Activated T-cell treated with anti-CD3 and anti-CD28 coated beads for 48 hours (primary cell): ENCODE data around the gene WWOX.

Experiments
- DNase-seq: peaks from one replicate; pipeline ENCODE4 v3.0.0-alpha.2; 2020; ENCODE audit warnings: low read depth

Gene WWOX

DNA sequence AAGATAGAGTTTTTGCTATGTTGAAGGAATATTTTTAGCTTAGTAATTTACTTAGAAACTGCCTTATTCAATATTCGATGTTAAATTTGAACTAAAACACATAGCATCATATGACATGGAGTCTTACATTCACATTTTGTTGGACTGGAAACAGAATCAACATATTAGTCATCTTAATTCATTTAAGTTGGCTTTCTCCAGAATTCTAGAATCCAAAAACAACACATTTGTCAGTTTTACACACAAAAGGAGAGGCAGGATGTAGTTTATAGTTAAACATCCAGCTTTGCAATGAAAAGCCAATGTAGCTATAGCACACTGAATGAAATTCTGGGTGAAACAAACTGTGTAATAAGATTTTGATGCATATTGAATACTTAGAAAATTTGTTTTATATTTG, 43.3 kb downstream of the WWOX start:
- no peak for DNase-seq

DNA sequence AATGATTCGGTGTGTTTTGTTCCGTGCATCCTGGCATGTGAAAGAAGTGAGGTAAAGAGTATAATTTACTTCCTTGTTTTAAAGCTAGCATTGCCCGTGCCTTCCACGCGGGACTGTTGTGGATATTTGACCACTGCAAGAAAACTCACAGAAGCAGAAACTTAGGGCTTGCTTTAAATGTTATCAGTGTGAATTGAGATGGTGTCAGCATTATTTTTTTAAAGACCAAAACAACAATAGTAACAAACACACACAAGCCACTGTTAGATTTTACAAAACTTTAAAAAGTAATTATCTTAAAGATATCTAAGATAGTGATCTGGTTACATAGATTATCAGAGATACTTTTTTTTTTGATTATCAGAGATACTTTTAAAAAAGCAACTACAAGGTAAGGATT, 47.4 kb downstream of the WWOX start:
- no peak for DNase-seq

DNA sequence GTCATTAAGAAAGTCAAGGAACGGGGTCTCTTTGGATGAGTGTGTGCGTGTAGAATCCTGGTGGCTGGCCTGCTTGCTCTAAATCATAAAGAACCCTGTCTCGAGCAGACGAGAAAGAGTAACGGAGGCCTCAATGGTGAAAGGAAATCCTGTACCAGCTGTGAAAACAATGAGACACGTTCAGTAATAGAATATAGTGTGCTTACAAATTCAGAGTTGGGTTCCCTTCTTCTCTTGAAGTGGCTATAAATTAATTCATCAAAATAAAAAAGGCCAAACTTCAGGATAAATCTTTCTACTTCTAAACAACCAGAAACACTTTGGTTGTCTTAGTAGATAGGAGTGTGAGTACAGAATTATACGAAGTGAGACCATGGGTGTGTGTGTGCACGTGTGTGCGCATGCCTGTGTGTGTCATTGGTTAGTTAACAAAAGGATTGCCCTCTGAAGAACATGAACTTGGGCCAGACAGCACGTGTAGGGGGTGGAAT, 48.5 kb downstream of the WWOX start:
- no peak for DNase-seq

DNA sequence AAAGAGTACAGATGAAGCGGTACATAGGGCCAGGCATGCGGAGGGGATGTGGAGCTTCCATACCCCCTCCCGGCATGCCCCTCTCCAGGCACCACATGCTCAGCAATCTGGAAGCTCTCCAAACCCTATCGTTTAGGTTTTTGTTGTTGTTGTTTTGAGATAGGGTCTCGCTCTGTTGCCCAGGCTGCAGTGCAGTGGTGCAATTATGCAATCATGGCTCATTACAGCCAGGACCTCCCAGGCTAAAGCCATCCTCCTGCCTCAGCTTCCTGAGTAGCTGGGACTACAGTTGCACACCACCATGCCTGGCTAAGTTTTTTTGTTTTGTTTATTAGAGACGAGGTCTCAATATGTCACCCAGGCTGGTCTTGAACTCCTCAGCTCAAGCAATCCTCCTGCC, 50.8 kb downstream of the WWOX start:
- DNase-seq: no peak

DNA sequence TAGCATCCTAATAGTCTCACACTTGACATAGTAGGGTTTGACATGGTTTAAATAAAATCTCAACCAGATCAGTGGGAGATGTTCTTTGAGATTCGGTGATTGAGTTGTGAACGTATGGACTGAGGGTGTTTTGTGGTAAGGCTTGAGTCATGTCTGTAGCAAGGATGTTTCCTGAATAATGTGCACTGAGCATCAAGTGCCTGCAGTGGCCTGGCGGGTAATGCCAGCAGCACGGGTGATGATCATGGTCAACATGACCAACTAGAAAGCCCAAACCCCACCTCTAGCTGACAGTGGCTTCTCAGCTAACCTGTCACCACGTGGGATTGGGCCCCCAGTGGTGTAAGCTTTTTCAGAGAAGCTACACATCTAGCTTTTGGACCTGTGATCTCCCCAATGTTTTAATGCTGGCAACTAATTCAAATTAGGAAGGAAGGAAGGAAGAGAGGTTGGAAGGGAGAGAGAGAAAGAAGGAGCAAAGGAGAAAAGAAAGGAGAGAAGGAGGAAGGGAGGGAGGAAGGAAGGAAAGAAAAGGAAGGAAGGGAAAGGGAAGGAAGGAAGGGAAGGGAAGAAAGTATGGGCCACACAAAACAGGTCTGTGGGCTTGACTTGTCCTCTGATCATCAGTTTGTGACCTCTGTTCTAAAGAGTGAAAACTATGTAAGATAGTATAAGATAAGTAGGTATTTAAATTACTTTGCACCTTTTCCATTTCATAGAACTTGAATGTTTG, 55.4 kb downstream of the WWOX start:
- DNase-seq: no peak

DNA sequence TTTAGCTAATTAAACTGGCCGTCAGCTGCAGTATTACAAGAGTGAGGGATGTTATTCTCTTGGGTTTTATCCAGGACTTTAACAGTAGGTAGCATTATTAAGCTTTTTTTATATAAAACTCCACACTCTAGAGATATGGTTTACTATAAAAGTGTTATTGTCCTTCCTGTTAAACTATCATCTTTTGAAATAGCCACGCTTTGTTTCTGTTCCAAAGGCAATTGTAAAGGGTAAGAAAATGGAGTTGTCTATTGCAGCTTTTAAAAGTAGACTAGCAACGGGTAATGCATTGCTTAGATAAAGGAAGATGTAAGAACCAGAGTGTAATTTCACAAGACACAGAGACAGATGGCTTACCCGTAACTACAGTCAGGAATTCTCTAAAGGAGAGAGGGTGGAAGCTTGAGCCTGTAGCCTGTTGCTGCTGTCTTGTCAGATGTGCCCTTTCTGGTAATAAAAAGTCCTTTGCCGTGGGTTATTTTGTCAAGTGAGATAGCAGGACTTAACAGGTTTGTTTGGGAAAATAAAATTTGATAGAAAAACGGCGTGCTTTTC, 56.4 kb downstream of the WWOX start:
- no peak for DNase-seq

DNA sequence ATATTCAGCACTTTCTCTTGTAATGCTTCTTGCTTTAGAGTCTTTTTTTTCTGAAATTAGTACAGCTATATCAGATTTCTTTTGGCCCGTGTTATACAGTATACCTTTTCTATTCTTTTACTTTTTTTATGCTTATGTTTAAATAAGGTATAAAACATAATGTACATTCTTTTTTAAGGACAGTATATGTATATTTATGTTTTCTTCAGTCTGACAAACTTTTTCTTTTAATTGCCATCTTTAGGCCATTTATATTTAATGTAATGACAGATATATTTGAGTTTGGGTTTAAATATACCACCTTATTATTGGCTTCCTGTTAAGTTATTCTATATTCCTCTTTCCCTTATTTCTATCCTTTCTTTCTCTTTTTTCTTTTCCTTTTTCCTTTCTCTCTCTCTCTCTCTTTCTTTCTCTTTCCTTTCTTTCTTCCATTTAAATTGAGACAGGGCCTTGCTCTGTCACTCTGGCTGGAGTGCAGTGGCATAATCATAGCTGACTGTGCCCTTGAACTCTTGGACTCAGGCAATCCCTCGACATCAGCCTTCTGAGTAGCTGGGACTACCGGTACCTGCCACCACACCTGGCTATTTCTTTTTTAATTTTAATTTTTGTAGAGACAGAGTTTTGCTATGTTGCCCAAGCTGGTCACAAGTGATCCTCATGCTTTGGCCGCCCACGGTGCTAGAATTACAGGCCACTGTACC, 61.7 kb downstream of the WWOX start:
- no peak for DNase-seq

DNA sequence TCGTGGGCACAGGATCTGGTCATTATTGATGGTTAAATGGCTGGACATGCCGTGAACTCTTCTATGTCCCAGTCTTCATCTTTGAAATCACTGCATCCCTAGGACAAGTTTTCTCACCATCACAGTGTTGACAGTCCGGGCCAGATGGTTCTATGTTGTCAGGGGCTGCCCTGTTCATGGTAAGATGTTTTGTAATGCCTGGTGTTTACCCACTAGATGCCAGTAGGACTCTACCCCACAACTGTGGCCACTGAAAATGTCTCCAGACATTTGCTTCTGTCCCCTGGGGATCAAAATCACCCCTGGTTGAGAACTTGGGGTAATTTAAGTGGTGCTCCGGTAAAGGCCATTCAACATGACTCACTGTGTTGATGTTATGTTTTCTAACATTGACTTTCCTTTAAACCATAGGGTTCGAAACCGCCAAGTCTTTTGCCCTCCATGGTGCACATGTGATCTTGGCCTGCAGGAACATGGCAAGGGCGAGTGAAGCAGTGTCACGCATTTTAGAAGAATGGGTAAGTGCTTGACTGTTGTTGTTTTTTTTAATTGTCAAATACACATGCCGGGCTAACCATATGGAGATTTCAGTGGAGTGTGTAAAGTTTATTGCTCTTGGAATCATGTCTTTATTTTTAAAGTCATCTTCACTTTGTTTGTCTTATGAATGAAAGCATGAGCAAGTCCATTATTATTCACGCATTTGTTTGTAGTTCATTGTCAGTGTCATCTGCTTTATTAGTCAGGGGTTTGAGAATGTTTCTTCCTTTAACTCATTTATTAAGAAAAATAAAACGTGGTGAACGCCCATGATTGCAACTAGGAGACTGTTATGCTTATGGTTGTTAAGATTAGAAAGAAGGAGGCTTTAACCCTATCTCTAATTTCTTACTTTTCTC, 64.6 kb downstream of the WWOX start:
- no peak for DNase-seq

DNA sequence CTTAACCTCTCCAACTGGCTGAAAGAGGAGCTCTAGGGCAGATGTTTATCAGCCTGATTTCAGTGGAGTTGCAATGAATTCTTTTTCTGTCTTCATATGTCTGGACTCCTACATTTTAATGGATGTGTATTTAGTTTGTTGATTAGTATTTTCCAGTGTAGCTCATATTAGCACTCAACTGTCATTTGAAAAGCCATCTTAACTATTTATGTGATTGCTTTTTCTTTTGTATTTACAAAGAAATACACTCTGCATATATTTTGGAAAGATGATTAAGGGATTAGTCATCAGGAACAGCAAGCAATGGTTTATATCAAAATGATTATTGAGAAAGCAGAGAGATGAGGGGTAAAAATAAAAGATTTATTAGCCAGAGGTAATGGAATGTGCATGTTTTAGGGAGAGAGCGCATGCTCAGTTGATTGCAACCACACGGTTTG, 71.1 kb downstream of the WWOX start:
- DNase-seq: no peak

DNA sequence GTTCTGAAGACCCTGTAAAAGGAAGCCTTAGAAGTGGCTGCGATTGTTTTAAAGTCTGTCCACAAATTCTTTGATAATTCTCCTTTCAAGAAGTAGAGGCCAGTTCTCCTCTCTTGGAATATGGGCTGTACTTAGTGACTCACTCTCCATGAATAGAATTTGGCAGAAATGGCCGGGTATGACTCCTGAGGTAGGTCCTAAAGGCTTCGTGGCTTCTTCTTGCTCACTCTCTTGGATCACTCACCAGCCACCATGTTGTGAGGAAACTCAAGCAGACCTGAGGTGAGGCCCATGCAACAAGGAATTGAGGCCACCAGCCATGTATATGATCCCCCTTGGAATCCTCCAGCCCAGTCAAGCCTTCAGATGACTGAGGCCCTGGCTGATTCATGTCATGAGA, 75.8 kb downstream of the WWOX start:
- DNase-seq: no peak

DNA sequence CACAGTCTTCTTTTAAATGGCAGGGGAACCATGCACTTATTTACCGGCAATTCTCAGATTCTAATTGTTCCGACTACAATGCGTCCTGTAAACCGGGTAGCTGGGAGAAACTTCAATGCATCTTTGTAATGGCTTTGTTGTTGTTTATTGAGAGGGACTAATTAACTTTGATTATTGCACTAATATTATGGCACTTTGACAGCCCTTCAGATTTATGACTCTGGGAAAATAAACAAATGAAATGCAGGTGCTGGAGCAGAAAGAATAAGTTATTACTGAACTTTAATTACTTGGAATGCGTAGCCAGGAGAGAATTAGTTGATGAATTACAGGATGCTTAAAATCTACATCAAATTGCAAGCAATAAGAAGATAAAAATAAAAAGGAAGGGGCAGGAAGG, 77.0 kb downstream of the WWOX start:
- no peak for DNase-seq

DNA sequence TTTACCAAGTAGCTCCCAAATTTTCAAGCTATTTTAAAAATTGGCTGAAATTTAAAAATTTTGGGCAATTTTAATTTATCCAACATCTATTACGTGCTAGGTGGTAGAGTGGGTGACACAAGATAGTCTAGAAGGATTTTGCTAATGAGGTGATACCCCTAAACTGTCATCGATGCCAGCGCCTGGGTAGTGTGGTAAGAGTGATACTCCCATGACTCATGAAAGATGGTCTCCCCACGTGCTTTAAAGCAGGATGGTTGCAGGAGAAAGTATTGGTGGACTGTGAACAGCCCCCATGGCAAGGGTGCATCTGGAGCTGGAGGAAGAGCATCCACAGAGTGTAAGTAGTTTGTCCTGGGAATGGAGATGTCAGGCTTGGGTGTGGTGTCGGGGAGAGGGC, 77.8 kb downstream of the WWOX start:
- DNase-seq: no peak

DNA sequence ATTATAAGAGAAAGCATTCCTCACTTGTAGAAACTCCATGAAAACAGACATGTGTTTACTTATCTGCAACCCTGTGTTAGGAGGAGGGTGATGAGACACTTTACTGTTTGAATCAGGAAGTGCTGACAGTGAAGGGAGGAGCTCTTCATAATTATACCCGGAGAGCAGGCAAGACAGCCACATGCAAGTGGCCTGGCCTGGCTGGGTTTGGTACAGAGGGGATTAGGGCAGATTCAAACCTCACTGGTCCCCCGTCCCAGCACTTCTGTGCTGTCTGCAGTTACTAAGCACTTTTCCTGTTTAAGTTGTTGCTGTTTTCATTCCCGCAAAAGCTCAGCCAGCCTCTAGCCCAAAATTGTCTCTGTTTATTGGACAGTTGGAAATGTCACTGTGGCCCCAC, 78.5 kb downstream of the WWOX start:
- DNase-seq: no peak

DNA sequence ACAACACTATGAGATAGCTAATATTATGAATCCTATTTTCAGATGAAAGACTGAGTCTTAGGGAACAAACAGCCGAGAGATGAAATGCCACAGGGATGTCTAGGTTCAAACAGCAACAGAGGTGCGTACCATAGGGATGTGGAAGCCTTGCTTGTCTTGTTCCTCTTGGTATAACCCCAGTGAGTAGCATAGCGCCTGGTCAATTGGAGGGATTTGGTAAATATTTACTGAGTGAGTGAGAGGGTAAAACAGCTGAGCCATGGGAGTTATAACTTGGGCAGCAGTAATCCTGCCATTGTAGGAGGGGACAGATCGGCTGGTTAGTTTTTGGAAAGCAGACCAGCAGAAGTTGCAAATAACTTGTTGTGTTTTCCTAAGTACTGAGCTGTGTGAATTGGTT, 80.2 kb downstream of the WWOX start:
- no peak for DNase-seq

DNA sequence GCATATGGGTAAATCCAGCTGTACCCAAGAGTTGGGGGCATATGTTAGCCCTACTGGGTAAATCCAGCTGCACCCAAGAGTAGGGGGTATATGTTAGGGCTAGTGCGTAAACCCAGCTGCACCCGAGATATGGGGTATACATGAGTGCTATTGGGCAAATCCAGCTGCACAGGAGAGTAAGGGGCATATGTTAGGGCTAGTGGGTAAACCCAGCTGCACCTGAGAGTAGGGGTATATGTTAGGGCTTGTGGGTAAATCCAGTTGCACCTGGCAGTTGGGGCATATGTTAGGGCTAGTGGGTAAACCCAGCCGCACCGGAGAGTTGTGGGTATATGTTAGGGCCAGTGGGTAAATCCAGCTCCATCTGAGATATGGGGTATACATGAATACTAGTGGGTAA, 80.9 kb downstream of the WWOX start:
- no peak for DNase-seq

DNA sequence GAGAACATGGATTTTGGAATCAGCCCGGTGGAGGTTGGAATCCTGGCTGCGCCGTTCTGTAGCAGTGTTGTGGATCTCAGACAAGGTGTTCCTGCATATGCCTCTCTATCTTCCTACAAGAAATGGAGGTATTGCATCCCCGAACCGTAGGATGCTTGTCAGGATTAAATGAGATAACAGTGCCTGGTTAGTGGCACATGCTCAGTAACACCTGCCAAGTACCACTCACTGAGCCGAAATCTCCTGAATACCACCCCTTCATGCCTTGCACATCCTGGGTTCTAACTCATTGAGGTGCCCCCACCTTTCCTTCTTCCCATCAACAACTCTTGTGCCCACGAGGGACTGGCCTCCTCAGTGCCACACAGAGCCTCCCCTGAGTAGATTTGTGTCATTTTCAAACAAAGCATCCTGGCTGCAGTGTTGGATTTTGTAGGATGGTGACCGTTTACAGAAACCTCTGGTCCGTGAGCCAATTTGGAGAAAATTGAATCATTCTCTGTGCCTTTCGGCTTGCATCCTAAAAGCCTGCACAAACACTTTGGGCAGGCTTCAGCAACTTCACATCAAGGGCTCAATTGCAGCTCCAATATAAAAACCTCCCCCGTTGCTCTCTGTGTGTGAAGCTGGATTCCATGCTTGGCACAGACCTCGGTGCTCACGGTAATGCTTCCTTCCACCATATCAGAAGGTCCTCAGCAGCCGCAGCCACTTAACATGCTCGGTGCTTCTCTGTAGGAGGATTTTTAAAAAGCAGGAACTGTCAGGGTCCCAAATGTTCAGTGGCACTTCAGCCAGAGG, 84.2 kb downstream of the WWOX start:
- no peak for DNase-seq

DNA sequence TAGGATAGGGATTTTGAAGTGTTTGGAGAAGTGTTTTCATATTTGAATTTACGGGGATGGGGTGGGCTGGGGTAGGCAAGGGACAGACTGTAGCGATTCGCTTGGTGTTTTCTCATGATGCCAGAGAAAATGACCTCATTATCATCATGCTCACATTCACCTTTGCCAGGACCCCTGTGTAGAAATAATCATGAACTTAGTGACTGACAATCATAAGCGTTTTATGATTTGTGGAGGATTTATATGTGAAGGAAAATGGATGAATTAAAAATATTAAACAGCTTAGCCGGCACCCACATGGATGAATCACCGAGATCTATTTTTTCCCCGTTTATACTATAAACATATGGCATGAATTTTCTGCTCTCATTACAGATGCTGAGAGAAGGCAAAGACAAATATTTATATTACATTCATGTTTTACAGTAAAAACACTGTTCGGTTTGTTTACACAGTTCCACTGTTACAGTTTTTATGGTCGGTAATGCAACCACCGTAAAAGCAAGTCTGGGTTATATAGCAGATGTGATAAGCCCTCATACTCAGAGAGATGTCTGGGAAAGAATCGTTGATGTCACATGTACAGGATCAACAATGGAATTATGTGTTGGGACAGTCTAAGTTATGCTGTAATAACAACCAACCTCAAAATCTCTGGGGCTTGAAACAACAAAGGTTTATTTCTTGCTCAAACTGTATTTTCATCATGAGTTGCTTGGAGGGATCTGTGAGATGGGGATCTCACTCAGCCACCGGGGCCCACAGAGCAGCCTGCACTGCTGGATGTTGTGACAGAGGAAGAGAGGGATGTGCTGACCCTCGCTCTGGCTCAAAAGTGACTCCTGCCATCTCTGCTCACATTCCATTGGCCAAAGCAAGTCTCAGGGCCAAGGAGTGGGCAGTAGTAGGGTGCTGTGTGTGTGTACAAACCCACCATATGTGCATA, 85.1 kb downstream of the WWOX start:
- DNase-seq: no peak

DNA sequence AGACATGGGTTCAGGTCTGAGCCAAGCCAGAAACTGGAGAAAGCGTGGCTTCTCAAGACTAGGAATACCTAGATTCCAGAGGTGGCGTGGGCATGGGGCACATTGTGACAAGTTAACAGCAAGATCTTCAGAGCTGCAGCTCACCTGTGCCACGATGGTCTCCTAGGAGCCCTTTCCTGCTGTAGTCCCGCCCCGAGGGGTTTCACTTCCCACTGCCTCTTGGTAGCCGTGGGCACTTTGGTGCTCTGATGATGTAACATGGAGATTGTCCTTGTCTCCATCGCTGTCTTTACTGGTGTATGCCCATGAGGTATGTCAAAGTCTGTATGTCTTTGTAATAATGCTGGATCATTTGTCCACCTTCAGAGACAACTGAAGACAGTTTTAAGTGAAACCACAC, 89.7 kb downstream of the WWOX start:
- no peak for DNase-seq

DNA sequence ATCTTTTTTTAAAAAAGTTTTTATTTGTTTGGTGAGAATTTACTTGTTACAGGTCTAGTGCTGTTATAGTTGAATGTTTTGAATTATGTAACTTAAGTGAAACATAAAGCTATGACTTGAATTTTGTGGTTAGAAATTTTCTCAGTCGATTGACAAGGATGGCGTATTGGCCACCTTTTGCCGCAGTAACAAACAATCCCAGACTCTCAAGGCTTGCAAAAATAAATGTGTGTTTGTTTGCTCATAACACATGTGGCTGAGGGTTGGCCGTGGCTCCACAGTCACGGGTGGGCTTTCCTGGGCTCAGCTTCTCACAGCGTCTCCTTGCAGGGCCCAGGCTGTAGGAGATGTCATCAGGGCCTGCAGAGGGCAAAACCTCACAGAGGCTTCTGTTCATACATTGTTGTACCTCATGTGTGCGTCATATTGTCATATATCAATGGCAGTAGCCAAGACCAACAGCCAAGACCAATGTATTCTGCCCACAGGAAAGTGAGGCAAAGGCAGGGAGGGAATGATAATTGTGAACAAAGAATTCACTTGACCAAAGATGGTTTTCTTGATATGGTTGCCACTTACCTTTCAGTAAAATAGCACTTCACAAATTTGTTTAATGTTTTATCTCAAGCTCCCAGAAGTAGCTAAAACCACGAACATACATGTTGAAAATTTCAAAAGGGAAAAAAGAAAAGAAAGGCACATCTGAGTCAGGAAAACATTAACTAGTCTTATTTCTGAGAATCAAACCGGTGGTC, 93.5 kb downstream of the WWOX start:
- DNase-seq: no peak

DNA sequence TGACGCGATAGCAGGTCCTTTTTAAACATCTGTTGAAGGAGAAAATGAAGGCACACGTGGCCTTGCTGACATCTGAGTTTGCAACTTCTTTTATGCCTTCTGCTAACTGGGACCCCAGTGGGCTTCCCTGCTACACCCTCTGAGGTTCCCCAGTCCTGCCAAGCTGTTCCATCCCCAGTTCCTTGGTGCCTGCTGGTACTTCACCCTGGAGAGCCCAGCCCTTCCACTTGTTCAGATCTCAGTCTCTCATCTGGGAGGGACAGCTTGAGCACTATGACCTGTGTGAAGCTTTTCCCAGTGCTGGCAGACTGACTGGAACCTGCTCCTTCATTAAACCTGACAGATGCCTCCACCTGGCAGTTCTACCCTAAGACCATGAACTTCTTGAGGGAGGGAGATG, 95.5 kb downstream of the WWOX start:
- no peak for DNase-seq
